ENCODE results near the gene SLC6A13. TPM values are rescaled to one million over a fixed set of nuclear protein-coding genes. Genes with fewer than 3 reads are reported as not detected.

The SLC6A13 gene
- total and polyA plus RNA-seq, 10 of the 15 experiments (the other 5 are each of a cell fraction or from before 2014, with no cell fraction given), result 0.18 to 1.2 (median 0.20) TPM; not detected in 3

DNA sequence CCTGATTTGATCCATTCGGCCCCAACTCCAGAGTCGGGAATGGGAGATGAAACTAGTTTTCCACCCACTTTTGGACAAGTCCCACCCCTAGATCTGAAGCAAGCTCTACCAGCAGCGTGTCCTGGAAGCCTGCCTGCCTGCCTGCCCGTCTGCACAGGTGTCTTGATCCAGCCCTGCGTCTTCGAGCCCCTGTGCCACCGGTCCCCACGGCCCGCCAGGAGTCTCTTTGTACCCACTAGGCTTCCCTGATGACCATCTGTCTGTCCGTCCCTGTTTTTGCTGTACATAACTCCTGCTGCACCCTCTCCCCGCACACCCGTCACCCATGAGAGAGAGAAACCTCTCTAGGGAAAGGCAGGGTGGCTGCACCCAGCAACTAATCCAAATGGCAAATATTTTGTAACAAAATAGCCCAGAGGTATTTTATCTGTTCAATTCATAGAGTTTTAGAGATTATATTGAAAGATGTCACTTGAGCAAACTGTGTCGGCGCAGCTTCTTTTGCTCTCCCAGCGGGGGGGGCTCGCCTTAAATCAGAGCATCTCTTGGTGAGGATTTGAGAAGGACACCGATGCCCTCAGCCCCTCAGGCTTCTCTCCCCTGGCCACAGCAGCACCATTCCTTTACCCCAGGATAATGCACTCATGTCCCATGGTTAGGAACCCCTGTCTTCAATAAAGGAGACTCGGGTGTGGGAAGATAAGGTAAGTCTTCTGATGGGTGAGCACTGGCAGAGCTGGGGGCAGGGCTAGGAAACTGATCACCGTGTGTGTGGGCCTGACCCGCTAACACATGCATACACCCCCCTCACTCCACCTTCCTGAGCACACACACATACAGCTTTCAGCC lies 84.4 kb downstream of the SLC6A13 start (continued):
- TF ChIP-seq IRF3 (IDR thresholded peaks at IDR 0.05) (no peak), FOXK2 (IDR thresholded peaks at IDR 0.05) (no peak), MEF2B (IDR thresholded peaks at IDR 0.05; ENCODE audit: partially characterized antibody, poor library complexity, severe bottlenecking) (no peak), LARP7 (IDR thresholded peaks at IDR 0.05) (no peak), MEF2A (IDR thresholded peaks at IDR 0.05; ENCODE audit: insufficient read depth, low read depth, low read length) (no peak), PML (IDR thresholded peaks at IDR 0.05; ENCODE audit: low read length) (no peak), ZNF592 (IDR thresholded peaks at IDR 0.05) (no peak)
